Measurements from ENCODE around the gene PCDHGA7. TPM values are rescaled to one million over a fixed set of nuclear protein-coding genes. Genes with fewer than 3 reads are reported as not detected.
A peak's percentile ranks its signal among the peaks of the same experiment; 100 is the strongest.
"Not testable (repeated sequence)": the region's sequence is repeated elsewhere in the genome, so short reads cannot be mapped to it uniquely, and the experiment has no call there.

The PCDHGA7 gene
- total RNA-seq, 4 donors from 2014 or later: 7.6 to 12.2 (median 9.2) TPM

- H3K9me3 ChIP-seq: peaks cover 0 to 97% (median 52%) of the 10 kb centered on the region in 4 donors
- peak overlapping the region in 1 of 4 donors; percentile 34 for H3K4me3 ChIP-seq
- no peaks in the 10 kb centered on the region for H3K4me1 ChIP-seq
- DNase-seq (ENCODE audit: low spot score in 2 of 2): no peak
- TF ChIP-seq POLR2A (IDR thresholded peaks at IDR 0.05) (no peak), EP300 (IDR thresholded peaks at IDR 0.05) (no peak), CTCF (IDR thresholded peaks at IDR 0.05) (no peak)
- H3K27ac ChIP-seq: no peak overlapping the region
- no peaks in the 10 kb centered on the region for H3K27me3 ChIP-seq
- H3K36me3 ChIP-seq: peaks cover 0 to 22% (median 0%) of the 10 kb centered on the region in 3 donors
- 35 to 39% methylated on average over 22 of the region's 22 CpGs for WGBS, 2 donors
Measured at GRCh38 chr5:141403387-141403786, 20.8 kb downstream of the PCDHGA7 start.

GRCh38 chr5:141407790-141408505 is 25.4 kb downstream of the PCDHGA7 start, which contains the start of gene PCDHGB6:
TSS of gene PCDHGB6 (plus strand) at chr5:141408021. CDS start at chr5:141408203, 182 bp downstream.
- peak; percentile 9 to 53 (median 41) for TF ChIP-seq CTCF (IDR thresholded peaks at IDR 0.05)
- peak within 1 kb of the TSS in 3 of 4 donors; percentile 7 to 42 (median 16) for H3K4me3 ChIP-seq
- WGBS, 2 donors: 13% methylated on average over 37 to 41 of the region's 51 CpGs
- peaks cover 3 to 99% (median 46%) of the 10 kb centered on the region in 4 donors for H3K9me3 ChIP-seq
- not testable (repeated sequence) for DNase-seq (ENCODE audit: low spot score in 2 of 2); H3K27me3 ChIP-seq; H3K27ac ChIP-seq; H3K4me1 ChIP-seq
- H3K36me3 ChIP-seq: peaks cover 0 to 42% (median 0%) of the 10 kb centered on the region in 3 donors

GRCh38 chr5:141409598-141410306 is 27.2 kb downstream of the PCDHGA7 start:
- Histone ChIP-seq H3K4me3 (no peak overlapping the region), H3K4me1 (peaks cover 0 to 4% (median 0%) of the 10 kb centered on the region in 4 donors), H3K27me3 (no peaks in the 10 kb centered on the region), H3K9me3 (peaks cover 5 to 99% (median 48%) of the 10 kb centered on the region in 4 donors), H3K36me3 (peaks cover 0 to 40% (median 0%) of the 10 kb centered on the region in 3 donors), H3K27ac (no peak overlapping the region)
- TF ChIP-seq EP300 (IDR thresholded peaks at IDR 0.05) (no peak), CTCF (IDR thresholded peaks at IDR 0.05) (no peak), POLR2A (IDR thresholded peaks at IDR 0.05) (no peak)
- DNase-seq (ENCODE audit: low spot score in 2 of 2): no peak
- WGBS, 2 donors: 28% methylated on average over 20 to 48 of the region's 64 CpGs

GRCh38 chr5:141411575-141411974 is 29.0 kb downstream of the PCDHGA7 start:
- Histone ChIP-seq H3K36me3 (peaks cover 0 to 34% (median 0%) of the 10 kb centered on the region in 3 donors), H3K27me3 (no peaks in the 10 kb centered on the region), H3K9me3 (peaks cover 5 to 99% (median 45%) of the 10 kb centered on the region in 4 donors), H3K4me1 (peaks cover 0 to 4% (median 0%) of the 10 kb centered on the region in 4 donors), H3K4me3 (no peak overlapping the region), H3K27ac (no peak overlapping the region)
- TF ChIP-seq EP300 (IDR thresholded peaks at IDR 0.05): no peak
- no peak for TF ChIP-seq POLR2A (IDR thresholded peaks at IDR 0.05)
- no peak for TF ChIP-seq CTCF (IDR thresholded peaks at IDR 0.05)
- whole genome bisulfite sequencing, 2 donors: 61 to 73% methylated on average over 3 of the region's 3 CpGs
- no peak for DNase-seq (ENCODE audit: low spot score in 2 of 2)

Measured in tibial nerve (tissue), 4 donors.